Measurements from ENCODE around the gene MEGF8.

Gene MEGF8

GRCh38 chr19:42313096-42313839, 12.2 kb upstream of the MEGF8 start, which contains the start of gene TMEM145:
Gene TMEM145, plus strand, starts transcription at chr19:42313309. Its CDS starts 68 bp downstream, at chr19:42313377.
- TF ChIP-seq TCF12 (IDR thresholded peaks at IDR 0.05; ENCODE audit: low read depth), result no peak
- TF ChIP-seq MAX (IDR thresholded peaks at IDR 0.05), result peak; percentile 40; the same call in 1 of the 2 replicates
- TF ChIP-seq REST (IDR thresholded peaks at IDR 0.05; ENCODE audit: low read depth), result peak; percentile 88
- peak; percentile 85 for TF ChIP-seq ZBTB7A (IDR thresholded peaks at IDR 0.05; ENCODE audit: low read depth)

- TF ChIP-seq USF1 (IDR thresholded peaks at IDR 0.05) (no peak), NFIC (IDR thresholded peaks at IDR 0.05) (no peak), MAX (IDR thresholded peaks at IDR 0.05) (no peak), FOXM1 (IDR thresholded peaks at IDR 0.05; ENCODE audit: borderline replicate concordance, low read depth) (no peak), EP300 (IDR thresholded peaks at IDR 0.05; ENCODE audit: borderline replicate concordance) (no peak)
These were observed 11.3 kb upstream of the MEGF8 start for GRCh38 chr19:42313840-42314755.

GRCh38 chr19:42315024-42315423, 10.4 kb upstream of the MEGF8 start:
- TF ChIP-seq TEAD4 (IDR thresholded peaks at IDR 0.05) (no peak), USF1 (IDR thresholded peaks at IDR 0.05) (no peak), NFIC (IDR thresholded peaks at IDR 0.05) (no peak), TCF12 (IDR thresholded peaks at IDR 0.05; ENCODE audit: low read depth) (no peak), RAD21 (IDR thresholded peaks at IDR 0.05; ENCODE audit: low read depth) (no peak), EP300 (IDR thresholded peaks at IDR 0.05; ENCODE audit: borderline replicate concordance) (no peak), REST (IDR thresholded peaks at IDR 0.05; ENCODE audit: low read depth) (no peak)

GRCh38 chr19:42316223-42317211, 8.9 kb upstream of the MEGF8 start:
- no peak for TF ChIP-seq FOXM1 (IDR thresholded peaks at IDR 0.05; ENCODE audit: borderline replicate concordance, low read depth)
- no peak for TF ChIP-seq CREB1 (IDR thresholded peaks at IDR 0.05; ENCODE audit: low read depth)
- TF ChIP-seq ZBTB7A (IDR thresholded peaks at IDR 0.05; ENCODE audit: low read depth), result 0 out of 2 replicates have a peak, but pooled peaks have one; percentile 34
- TF ChIP-seq YY1 (IDR thresholded peaks at IDR 0.05; ENCODE audit: low read depth), result no peak
- TF ChIP-seq TEAD4 (IDR thresholded peaks at IDR 0.05), result no peak
- TF ChIP-seq NFIC (IDR thresholded peaks at IDR 0.05), result no peak

GRCh38 chr19:42317535-42317934, 7.9 kb upstream of the MEGF8 start:
- TF ChIP-seq REST (IDR thresholded peaks at IDR 0.05; ENCODE audit: low read depth) (no peak), CEBPB (IDR thresholded peaks at IDR 0.05) (no peak), EGR1 (IDR thresholded peaks at IDR 0.05) (no peak), TEAD4 (IDR thresholded peaks at IDR 0.05) (no peak), CREB1 (IDR thresholded peaks at IDR 0.05; ENCODE audit: low read depth) (no peak)

Measured in Ishikawa (cell line).